PC-9 (cell line): ENCODE measurements around the gene EMP1.

Experiments
- EZH2 ChIP-seq: fragments of 200-600 bp; sonication (generic); IDR thresholded peaks from 2 replicates; pipeline ENCODE4 v1.8.0; 2017; ENCODE audit warnings: antibody characterized with exemption, low read depth
- TF ChIP-seq, protein P1 (sequence below): fragments of 200-600 bp; sonication (generic); conservative IDR thresholded peaks from 2 replicates; pipeline ENCODE4 v1.6.1; 2017; ENCODE audit warnings: mixed run types, antibody characterized with exemption, mild to moderate bottlenecking, moderate library complexity

DNA sequence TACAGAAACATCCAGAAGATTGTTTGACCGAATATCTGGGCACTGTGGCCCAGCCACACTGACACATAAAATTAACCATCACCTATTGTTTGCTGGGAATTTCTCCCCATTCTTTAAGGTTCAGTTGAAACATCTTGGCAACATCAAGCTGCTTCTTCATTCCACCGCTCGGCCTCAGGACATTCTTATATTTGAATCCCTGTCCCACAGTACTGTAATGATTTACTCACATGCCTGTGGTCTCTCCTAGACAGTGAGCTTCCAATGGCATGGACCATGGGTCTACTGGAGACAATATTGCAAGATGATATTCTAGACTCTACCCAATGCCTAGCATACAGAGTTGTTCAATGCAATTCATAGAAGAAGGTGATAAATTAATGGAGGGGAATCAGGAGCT lies 56.1 kb downstream of the EMP1 start:
- TF ChIP-seq, protein P1, sequence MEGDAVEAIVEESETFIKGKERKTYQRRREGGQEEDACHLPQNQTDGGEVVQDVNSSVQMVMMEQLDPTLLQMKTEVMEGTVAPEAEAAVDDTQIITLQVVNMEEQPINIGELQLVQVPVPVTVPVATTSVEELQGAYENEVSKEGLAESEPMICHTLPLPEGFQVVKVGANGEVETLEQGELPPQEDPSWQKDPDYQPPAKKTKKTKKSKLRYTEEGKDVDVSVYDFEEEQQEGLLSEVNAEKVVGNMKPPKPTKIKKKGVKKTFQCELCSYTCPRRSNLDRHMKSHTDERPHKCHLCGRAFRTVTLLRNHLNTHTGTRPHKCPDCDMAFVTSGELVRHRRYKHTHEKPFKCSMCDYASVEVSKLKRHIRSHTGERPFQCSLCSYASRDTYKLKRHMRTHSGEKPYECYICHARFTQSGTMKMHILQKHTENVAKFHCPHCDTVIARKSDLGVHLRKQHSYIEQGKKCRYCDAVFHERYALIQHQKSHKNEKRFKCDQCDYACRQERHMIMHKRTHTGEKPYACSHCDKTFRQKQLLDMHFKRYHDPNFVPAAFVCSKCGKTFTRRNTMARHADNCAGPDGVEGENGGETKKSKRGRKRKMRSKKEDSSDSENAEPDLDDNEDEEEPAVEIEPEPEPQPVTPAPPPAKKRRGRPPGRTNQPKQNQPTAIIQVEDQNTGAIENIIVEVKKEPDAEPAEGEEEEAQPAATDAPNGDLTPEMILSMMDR, result no peak
- no peak for TF ChIP-seq EZH2
